Ramos (cell line): ENCODE measurements around the gene ZSCAN25.
"Not testable (repeated sequence)": the region's sequence is repeated elsewhere in the genome, so short reads cannot be mapped to it uniquely, and the experiment has no call there.

ENCODE experiments used
- in situ Hi-C: fragments of 300-500 bp; cut with MboI; formaldehyde crosslinking; loops from one replicate; pipeline ENCODE4 v1.14.3; 2022; ENCODE audit warnings: low sequenced_read_pairs; ENCODE audit not compliant: unreplicated experiment

The ZSCAN25 gene

GRCh38 chr7:99615989-99616358 is 772 bp upstream of the ZSCAN25 start:
- in situ Hi-C loops, result loop anchor here (5.0 kb wide), 1 partner anchor 54 kb away; no protein-coding TSS in a partner anchor

GRCh38 chr7:99617192-99617781 is 541 bp downstream of the ZSCAN25 start:
- in situ Hi-C loops, result loop anchor here (5.0 kb wide), 1 partner anchor 55 kb away; no protein-coding TSS in a partner anchor

- in situ Hi-C loops, result loop anchor here (5.0 kb wide), 1 partner anchor 56 kb away; no protein-coding TSS in a partner anchor
Observed at GRCh38 chr7:99618726-99619125, 2.0 kb downstream of the ZSCAN25 start.

GRCh38 chr7:99619571-99620130 is 2.9 kb downstream of the ZSCAN25 start:
- in situ Hi-C loops, result loop anchor here (5.0 kb wide), 1 partner anchor 57 kb away; no protein-coding TSS in a partner anchor

GRCh38 chr7:99621271-99621670 is 4.5 kb downstream of the ZSCAN25 start:
- in situ Hi-C loops, result no loop called here

GRCh38 chr7:99622596-99622995 is 5.8 kb downstream of the ZSCAN25 start:
- in situ Hi-C loops, result no loop called here

GRCh38 chr7:99623091-99623693 is 6.4 kb downstream of the ZSCAN25 start:
- in situ Hi-C loops, result no loop called here

GRCh38 chr7:99623702-99624447 is 7.1 kb downstream of the ZSCAN25 start:
- in situ Hi-C loops, result no loop called here

- in situ Hi-C loops, result no loop called here
Observed at GRCh38 chr7:99624484-99624883, 7.7 kb downstream of the ZSCAN25 start.

GRCh38 chr7:99625321-99625720 is 8.6 kb downstream of the ZSCAN25 start:
- in situ Hi-C loops, result no loop called here

GRCh38 chr7:99625961-99626360 is 9.2 kb downstream of the ZSCAN25 start:
- in situ Hi-C loops, result no loop called here

GRCh38 chr7:99626661-99627060 is 9.9 kb downstream of the ZSCAN25 start:
- in situ Hi-C loops, result no loop called here

GRCh38 chr7:99627513-99627912 is 10.8 kb downstream of the ZSCAN25 start:
- in situ Hi-C loops, result no loop called here

GRCh38 chr7:99628471-99629465 is 12.0 kb downstream of the ZSCAN25 start:
- in situ Hi-C loops, result no loop called here

- in situ Hi-C loops, result no loop called here
Observed at GRCh38 chr7:99629643-99630042, 12.9 kb downstream of the ZSCAN25 start.

GRCh38 chr7:99631295-99632109 is 14.8 kb downstream of the ZSCAN25 start:
- in situ Hi-C loops, result no loop called here

- in situ Hi-C loops, result not testable (repeated sequence)
Observed at GRCh38 chr7:99637414-99637813, 20.7 kb downstream of the ZSCAN25 start.

GRCh38 chr7:99638731-99639130 is 22.0 kb downstream of the ZSCAN25 start:
- in situ Hi-C loops, result no loop called here

- in situ Hi-C loops, result no loop called here
Observed at GRCh38 chr7:99639267-99639666, 22.5 kb downstream of the ZSCAN25 start.
